GM21528 (cell line): ENCODE measurements around the gene GALC.

Source experiments
- ATAC-seq: cut with Tn5 transposase; IDR thresholded peaks from one replicate; pipeline ENCODE4 v1.9.1; 2021; ENCODE audit warnings: mild to moderate bottlenecking, moderate library complexity; ENCODE audit not compliant: unreplicated experiment, low FRiP score

The GALC gene

GRCh38 chr14:87966816-87967215 is 26.2 kb downstream of the GALC start:
- ATAC-seq: no peak

DNA sequence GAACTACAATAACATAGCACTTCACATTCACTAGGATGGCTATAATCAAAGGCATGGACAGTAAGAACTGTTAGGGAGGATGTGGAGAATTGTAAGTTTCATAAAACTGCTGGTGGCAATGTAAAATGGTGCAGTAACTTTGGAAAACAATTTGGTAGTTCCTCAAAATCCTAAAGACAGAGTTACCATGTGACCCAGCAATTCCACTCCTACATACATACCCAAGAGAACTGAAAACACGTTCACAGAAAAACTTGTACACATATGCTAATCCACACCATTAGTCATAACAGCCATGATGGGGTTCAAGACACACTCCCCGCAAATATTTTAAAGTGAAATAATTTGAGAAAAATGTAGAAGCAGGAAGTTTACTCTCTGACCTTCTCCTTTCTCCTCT is 31.7 kb downstream of the GALC start:
- no peak for ATAC-seq

DNA sequence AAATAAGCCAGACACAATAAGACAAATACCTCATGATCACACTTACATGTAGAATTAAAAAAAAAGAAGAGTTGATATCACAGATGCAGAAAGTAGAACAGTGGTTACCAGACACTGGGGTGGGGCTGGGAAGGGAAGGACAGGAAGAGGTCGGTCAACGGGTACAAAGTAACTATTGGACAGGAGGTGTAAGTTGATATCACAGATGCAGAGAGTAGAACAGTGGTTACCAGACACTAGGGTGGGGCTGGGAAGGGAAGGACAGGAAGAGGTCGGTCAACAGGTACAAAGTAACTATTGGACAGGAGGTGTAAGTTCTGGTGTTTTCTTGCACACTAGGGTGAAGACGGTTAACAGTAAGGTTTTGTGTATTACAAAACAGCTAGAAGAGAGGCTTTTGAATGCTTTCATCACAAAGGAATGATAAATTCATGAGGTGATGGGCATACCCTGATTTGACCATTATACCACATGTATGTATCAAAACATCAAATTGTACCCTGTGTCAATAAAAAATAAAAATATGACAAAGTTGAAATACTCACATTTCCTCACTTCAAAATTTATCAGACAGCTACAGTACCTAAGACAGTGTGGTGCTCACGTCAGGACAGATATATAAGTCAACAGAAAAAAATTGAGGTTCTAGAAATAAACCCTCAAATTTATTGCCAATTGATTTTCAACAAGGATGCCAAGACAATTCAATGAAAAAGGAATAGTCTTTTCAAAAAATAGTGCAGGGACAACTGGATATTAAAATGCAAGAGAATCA is 32.8 kb downstream of the GALC start:
- no peak for ATAC-seq

GRCh38 chr14:87955501-87955900 is 37.5 kb downstream of the GALC start:
- no peak for ATAC-seq

- ATAC-seq: peak; percentile 84
These were observed 40.5 kb downstream of the GALC start for GRCh38 chr14:87952307-87953094.

GRCh38 chr14:87944987-87945604 is 47.9 kb downstream of the GALC start:
- no peak for ATAC-seq

DNA sequence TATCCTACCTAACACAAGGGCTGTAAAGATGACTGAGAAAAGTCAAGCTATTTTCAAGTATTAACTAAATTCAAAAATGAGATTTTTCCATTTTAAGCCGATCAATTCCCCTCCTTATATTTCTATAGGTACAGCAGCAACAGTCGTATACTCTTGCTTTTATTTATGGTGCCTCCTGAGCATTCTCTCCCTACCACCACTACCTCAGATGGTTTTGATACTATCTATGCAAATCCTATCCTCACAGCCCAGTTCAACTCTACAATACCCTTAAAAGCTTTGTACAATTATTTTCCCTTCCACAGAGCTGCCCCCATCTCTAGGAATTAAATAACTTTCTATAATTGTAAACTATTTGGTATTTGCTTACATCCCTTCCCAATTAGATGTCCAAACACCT is 52.1 kb downstream of the GALC start:
- ATAC-seq: peak; percentile 39

DNA sequence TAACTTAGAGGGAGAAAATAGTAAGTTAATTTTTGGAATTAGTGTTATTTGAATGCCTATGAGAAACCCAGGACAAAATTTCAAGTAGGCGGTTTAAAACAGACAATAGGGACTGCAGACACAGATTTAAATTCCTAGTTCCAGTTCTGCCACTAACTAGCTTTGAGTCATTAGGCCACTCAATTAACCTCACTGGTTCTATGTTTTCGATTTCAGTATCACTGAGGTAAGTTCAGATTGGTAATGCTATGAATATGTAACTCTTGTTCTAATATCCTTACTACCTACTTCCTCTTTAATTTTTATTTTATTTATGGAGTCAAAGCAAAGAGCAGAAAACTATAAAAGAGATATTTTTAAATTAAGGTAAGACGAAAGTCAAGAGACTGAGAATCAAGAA is 52.6 kb downstream of the GALC start:
- ATAC-seq: peak; percentile 98

- ATAC-seq: no peak
These were observed 57.1 kb downstream of the GALC start for GRCh38 chr14:87935886-87936285.

- ATAC-seq: no peak
These were observed 57.7 kb downstream of the GALC start for GRCh38 chr14:87935081-87935828.

GRCh38 chr14:87934185-87934584 is 58.8 kb downstream of the GALC start:
- no peak for ATAC-seq

DNA sequence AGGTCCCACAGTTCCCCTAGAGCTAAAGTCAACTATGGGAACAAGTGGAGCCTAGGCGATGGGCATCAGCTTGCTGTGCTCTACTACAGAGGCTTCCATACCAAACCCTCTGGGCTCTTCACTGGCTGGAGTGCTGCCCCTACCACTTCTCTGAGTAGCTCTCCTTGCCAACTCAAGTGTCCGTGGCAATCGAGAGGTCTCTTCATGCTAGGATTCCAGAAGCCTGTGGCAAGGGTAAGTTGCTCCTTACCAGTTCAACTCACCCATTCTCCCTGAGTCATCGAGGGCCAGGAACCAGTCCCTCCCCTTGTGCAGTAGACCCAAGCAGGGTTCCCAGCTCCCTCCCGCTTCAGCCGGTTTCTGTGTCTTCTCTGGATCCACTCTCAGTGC is 76.1 kb downstream of the GALC start:
- no peak for ATAC-seq

DNA sequence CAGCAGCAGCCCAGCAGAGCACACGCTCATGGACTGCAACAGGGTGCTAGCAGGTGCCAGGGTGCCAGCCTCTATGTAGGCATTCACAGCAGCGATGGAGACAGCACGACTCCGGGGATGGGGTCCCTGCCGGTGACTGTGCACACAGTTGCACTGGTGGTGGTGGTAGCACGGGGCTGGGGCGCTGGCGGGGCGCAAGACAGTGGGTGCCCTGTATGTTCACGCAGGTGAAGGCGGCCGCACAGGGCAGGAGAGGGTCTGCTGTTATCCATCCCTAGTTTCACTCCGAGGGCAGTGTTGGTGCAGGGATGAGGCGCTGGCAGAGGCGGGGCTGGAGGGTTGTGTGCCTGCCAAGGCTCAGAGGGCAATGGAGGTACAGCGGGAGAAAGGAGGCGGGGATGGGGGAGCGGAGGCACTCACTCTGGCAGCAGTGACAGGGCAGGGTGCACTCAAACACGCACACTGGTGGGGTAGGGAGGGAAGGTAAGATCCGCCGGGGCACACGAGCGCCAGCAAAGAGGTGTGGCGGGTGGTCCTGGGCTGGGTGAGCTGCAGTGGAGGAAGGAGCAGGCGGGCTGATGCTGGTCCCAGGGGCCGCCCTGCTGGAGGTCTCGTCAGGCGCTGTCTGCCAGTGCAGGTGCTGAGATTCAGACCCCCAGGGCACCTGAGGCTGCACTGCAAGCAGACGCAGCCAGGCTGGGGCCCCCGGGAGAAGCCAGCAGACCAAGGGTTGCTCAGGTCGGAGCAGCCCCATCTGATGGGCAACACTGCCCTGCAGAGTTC is 76.7 kb downstream of the GALC start:
- no peak for ATAC-seq

- ATAC-seq: no peak
These were observed 84.4 kb downstream of the GALC start for GRCh38 chr14:87908550-87908949.

DNA sequence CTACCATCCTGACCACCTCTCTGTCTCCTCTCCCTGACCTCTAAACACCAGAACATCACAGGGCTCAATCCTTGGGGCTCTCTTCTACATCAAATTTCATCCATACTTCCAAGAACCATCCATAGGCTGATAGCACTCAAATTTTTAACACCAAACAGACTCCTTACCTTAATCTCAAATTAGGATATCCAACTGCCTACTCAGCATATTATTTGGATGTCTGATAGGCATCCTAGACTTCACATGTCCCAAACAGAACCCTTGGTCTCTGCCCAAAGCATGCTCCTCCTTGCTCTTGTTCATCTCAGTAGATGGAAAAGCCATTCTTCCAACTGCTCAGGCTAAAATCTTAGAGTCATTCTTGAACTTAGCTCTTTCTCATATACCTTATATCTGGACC is 91.3 kb downstream of the GALC start:
- ATAC-seq: no peak

DNA sequence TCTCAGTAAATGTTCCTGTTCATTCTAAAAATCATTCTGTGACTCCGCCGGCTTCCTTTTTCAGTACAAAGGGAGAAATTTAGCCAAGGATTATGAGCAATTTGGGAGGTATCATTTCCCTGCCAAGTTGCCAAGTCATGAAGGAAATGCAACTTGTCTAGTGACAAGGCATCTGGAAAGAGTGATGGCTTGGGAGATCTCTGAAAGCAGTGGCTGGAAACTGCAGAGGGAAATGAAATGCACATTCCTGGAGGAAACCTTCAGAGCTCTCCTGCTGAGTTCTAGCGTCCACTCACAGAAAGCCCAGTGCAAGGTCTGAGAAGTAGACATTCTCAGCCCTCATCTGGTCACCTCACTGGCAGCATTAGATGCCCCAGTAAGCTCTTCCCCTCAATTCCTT is 91.7 kb downstream of the GALC start:
- ATAC-seq: no peak

DNA sequence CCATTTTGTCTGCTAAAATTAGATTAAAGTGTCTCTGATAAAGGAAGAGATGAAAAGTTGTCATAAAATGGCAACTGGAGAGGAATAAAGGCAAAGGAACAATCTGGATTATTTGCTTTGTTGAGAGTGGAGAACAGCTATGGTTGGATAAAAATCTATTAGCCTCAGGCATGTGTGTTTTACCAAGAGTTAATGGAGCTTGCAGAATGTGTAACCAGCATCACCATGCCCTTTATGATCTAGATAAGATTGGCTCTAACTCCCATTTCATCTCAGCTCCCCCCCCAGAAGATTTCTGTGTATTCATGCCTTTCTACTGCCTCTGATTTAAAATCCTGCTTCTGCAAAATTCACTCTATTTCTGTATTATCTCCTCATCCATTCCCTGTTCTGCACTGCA is 93.8 kb downstream of the GALC start:
- ATAC-seq: no peak

DNA sequence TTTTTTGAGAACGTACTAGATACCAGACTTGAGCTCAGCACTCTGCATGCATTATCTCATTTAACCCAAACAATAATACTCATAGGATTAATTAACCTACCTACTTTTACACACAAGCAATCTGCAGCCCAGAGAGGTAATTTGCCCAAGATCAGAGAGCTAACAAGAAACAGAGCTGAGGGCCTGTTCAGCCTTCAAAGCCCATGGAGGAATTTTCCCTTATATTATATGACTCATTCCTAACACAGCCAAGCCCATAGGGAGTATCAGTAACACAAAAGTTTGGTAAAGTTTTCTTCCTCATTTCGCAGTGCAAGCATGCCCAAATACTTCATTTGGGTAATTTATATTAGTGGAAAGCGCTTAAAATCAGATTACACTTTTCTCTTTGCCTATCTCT is 94.7 kb downstream of the GALC start:
- no peak for ATAC-seq

- ATAC-seq: no peak
These were observed 96.3 kb downstream of the GALC start for GRCh38 chr14:87896393-87897380.
